Lower lobe of right lung (tissue), 2 donors: ENCODE measurements around the gene IMMP2L. TPM values are rescaled to one million over a fixed set of nuclear protein-coding genes. Genes with fewer than 3 reads are reported as not detected.

ENCODE experiments used
- ATAC-seq, 2 donors: fragments of 200-7000 bp; cut with Tn5 transposase; one replicate each; pipeline ENCODE4 v1.9.1; 2020 to 2022; ENCODE audit warnings: mild to moderate bottlenecking in 2 of 2, moderate library complexity in 2 of 2
- DNase-seq: peaks from one replicate; pipeline ENCODE4 v3.0.0-alpha.2; 2020
- H3K27ac ChIP-seq: fragments of 200-600 bp; one replicate; pipeline ENCODE4 v1.8.0; 2022
- H3K27me3 ChIP-seq: fragments of 200-600 bp; one replicate; pipeline ENCODE4 v1.8.0; 2022; ENCODE audit warnings: low read depth
- H3K36me3 ChIP-seq: fragments of 200-600 bp; one replicate; pipeline ENCODE4 v1.8.0; 2022; ENCODE audit warnings: mild to moderate bottlenecking
- H3K4me1 ChIP-seq: fragments of 200-600 bp; one replicate; pipeline ENCODE4 v1.8.0; 2022
- H3K4me3 ChIP-seq: fragments of 200-600 bp; one replicate; pipeline ENCODE4 v1.8.0; 2022; ENCODE audit warnings: mild to moderate bottlenecking
- H3K9me3 ChIP-seq: fragments of 200-600 bp; one replicate; pipeline ENCODE4 v1.8.0; 2022
- CTCF ChIP-seq: fragments of 200-600 bp; IDR thresholded peaks from one replicate; pipeline ENCODE4 v1.8.0; 2022; ENCODE audit warnings: antibody characterized with exemption, mild to moderate bottlenecking
- intact Hi-C: fragments of 100-400 bp; cut with DNase I; formaldehyde crosslinking; loops from one replicate; pipeline ENCODE4 v1.11.0; 2022
- total RNA-seq: library from RNA; stranded (reverse); fragmentation: NEBNext Ultra II Directional; extraction: Animal tissue kit (Norgen Biotek cat#: 25700); gene quantifications from one replicate; pipeline ENCODE4 v1.2.1, GENCODE V29; 2021
- donor health status: DM: no; HTN: yes; CAD: no; lungs with severe emphysema.

The IMMP2L gene
- total RNA-seq, 1 donor from 2014 or later, result 14.7 TPM

GRCh38 chr7:111229181-111229740 is 333.0 kb downstream of the IMMP2L start:
- H3K4me1 ChIP-seq, result no peaks in the 10 kb centered on the region
- no peak for TF ChIP-seq CTCF
- H3K36me3 ChIP-seq, result no peaks in the 10 kb centered on the region
- no peak overlapping the region for H3K4me3 ChIP-seq
- ATAC-seq (no peak), DNase-seq (no peak)
- intact Hi-C loops, result no loop called here
- no peaks in the 10 kb centered on the region for H3K9me3 ChIP-seq
- no peak overlapping the region for H3K27ac ChIP-seq
- no peaks in the 10 kb centered on the region for H3K27me3 ChIP-seq

- no peaks in the 10 kb centered on the region for H3K9me3 ChIP-seq
- intact Hi-C loops, result no loop called here
- no peak for ATAC-seq
- DNase-seq, result no peak
- H3K27ac ChIP-seq, result no peak overlapping the region
- TF ChIP-seq CTCF, result no peak
- H3K4me3 ChIP-seq, result no peak overlapping the region
- no peaks in the 10 kb centered on the region for H3K27me3 ChIP-seq
- no peaks in the 10 kb centered on the region for H3K4me1 ChIP-seq
- no peaks in the 10 kb centered on the region for H3K36me3 ChIP-seq
These were observed 333.9 kb downstream of the IMMP2L start for GRCh38 chr7:111228437-111228836.

- no peak for ATAC-seq
- Histone ChIP-seq H3K27me3 (no peaks in the 10 kb centered on the region), H3K4me1 (no peaks in the 10 kb centered on the region), H3K9me3 (no peaks in the 10 kb centered on the region), H3K36me3 (no peaks in the 10 kb centered on the region), H3K27ac (no peak overlapping the region), H3K4me3 (no peak overlapping the region)
- intact Hi-C loops, result no loop called here
- TF ChIP-seq CTCF, result no peak
- no peak for DNase-seq
These were observed 335.5 kb downstream of the IMMP2L start for GRCh38 chr7:111226800-111227199.

GRCh38 chr7:111224354-111225231 is 337.7 kb downstream of the IMMP2L start:
- no peak for ATAC-seq
- Histone ChIP-seq H3K4me3 (no peak overlapping the region), H3K27me3 (no peaks in the 10 kb centered on the region), H3K36me3 (no peaks in the 10 kb centered on the region), H3K4me1 (no peaks in the 10 kb centered on the region), H3K9me3 (no peaks in the 10 kb centered on the region), H3K27ac (no peak overlapping the region)
- intact Hi-C loops, result no loop called here
- TF ChIP-seq CTCF, result no peak
- DNase-seq, result no peak

- Histone ChIP-seq H3K27me3 (no peaks in the 10 kb centered on the region), H3K27ac (no peak overlapping the region), H3K4me1 (no peaks in the 10 kb centered on the region), H3K4me3 (no peak overlapping the region), H3K9me3 (no peaks in the 10 kb centered on the region), H3K36me3 (no peaks in the 10 kb centered on the region)
- no peak for TF ChIP-seq CTCF
- ATAC-seq (no peak), DNase-seq (no peak)
- intact Hi-C loops, result no loop called here
These were observed 338.5 kb downstream of the IMMP2L start for GRCh38 chr7:111223802-111224253.
